Myocyte (in vitro differentiated cells): Measurements from ENCODE around the gene RPSA. TPM values are rescaled to one million over a fixed set of nuclear protein-coding genes. Genes with fewer than 3 reads are reported as not detected.
A peak's percentile ranks its signal among the peaks of the same experiment; 100 is the strongest.
"Not testable (repeated sequence)": the region's sequence is repeated elsewhere in the genome, so short reads cannot be mapped to it uniquely, and the experiment has no call there.

Experiments used
- DNase-seq: peaks from one replicate; pipeline ENCODE4 v3.0.0-alpha.2; 2012; ENCODE audit warnings: low read depth
- total RNA-seq: library from RNA; depleted of rRNA; stranded (reverse); fragments of >200 nt; gene quantifications from 2 replicates; pipeline ENCODE4 v1.2.3, GENCODE V29; 2014

The RPSA gene
- total RNA-seq, 1 donor from 2014 or later: 1,060 TPM

DNA sequence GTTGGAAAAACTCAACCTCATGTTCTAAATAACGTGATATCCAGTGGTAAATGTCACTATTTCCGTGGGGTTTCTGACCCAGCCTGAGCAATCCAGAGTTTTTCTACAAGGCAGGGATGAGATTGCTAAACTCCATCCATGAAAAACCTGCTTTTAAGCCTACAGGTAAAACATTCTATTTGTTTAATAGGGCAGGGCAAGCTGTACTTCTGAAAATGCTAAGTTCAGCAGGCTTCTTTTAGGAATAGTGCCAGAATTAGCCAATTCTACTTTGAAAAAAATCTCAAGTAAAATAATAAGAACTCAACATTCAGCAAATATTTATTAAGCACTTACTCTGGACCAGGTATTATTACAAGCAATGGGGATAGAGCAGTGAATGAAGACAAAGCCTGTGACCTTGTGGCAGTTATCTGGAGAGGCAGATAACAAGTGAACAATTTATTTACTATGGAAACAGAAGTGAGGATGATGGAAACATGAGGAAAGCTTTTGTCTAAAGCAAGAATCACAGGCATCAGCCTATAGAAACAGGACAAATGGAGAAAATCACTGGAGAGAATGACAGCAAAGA is 13.3 kb downstream of the RPSA start:
- DNase-seq: no peak

DNA sequence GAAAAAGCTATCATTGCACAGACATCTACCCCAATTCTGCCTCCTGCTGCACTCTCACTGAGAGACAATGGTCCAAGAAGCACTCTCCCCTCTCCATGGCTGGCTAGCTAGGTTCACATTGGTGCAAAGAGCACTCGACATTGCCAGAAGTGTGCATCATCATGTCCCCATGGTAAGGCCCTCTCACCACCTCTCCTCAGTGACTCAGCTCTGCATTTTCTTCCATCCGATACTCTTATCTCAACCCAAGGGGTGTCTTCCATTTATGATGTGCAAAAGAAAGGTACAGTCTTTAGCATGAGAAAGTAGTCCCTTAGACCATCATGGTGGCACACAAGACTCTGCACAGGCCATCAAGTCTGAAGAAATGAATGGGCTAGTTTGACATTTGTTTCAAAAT is 14.0 kb downstream of the RPSA start:
- no peak for DNase-seq

DNA sequence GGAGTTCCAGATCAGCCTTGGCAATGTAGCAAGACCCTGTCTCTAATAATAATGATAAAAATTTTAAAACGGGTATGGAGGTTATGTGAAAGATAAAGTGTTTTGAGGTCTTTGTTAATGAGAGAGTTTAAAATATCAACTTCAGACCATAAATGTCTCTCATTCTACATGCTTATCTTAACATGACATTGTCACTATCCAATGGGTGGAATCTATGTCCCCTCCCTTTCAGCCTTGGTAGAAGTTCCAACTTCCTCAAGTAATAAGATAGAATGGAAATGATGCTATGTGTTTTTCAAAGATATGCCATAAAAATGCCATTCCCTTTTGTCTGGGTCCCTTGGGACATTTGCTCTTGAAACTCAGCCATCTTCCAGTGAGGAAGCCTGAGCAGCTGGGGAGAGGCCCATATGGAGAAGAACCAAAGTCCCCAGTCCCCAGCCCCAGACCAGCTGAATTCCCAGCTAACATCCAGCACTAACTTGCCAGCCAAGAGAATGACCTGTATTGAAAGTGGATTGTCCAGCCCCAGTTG is 17.0 kb downstream of the RPSA start:
- DNase-seq: no peak

DNA sequence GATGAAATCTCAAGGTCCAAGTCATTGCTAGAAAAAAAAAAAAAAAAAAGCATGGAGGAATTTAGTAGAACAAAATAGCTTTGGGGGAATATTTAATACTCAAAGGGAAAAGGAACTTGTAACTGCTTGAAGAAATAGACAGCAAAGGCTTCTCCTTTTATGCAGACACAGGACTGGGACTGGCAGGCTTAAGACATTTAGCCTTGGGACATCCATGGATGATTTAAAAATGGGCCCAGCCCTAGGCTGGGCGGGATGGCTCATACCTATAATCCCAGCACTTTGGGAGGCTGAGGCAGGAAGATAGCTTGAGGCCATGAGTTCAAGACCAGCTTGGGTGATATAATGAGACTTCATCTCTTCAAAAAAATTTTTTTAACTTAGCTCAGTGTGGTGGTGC is 19.8 kb downstream of the RPSA start:
- DNase-seq: no peak

DNA sequence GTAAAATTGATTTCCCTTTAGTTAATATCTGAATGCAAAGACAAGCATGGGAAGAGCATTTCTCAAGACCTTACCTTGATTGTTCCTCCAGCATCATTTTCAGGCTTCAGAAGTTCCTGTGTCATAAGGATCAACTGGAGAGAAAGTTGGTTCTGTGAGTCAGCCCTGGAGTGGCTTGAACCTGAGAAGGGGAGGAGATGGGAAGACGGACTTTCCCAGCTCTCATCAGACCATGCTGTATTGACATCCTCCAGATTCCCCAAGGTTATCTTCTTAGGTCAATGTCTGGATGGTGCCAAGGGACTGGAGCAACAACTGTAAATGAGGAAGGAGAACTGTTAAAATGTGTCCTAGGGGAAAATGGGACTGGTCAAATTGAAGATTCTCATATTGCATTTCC is 21.0 kb downstream of the RPSA start:
- DNase-seq: no peak

DNA sequence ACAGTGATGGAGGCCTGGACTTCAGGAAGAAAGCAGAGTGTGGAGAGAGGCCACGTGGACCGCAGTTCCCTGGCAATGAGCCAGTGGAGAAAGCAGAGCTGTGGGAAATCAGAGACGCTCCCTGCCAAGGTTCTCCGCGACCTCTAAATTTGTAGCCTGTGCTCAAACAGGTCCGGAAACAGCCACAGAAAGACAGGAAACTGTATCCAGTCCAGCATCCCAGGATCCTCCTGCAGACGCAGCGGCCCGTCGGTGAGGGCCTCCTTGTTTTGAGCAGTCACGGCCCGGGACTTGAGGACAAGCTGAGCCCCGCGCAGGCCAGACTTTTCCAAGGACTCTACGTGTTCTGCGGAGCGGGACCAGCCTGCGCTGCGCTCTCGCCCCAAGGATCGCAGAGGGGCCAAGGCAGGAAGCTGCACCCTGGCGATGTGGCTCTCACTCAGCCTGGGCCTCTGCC is 22.3 kb downstream of the RPSA start:
- DNase-seq: no peak

DNA sequence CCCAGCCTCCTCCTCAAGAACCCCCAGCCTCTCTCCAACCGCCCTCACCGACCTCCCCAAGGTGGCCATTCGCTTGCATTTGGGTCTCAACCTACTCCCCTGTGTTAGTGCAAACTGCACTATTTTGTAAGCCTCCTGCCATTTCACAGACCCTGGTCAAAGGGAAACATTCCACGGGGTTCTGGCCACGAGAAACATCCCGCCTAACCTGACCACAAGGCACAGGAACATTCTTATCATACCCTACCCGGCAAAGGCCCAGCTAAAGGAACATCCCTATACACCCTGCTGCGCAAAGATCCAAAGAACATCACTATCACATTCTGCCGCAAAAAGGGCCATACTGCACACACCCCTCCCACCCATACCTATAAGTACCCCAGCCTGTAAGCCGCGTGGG is 22.9 kb downstream of the RPSA start:
- no peak for DNase-seq

DNA sequence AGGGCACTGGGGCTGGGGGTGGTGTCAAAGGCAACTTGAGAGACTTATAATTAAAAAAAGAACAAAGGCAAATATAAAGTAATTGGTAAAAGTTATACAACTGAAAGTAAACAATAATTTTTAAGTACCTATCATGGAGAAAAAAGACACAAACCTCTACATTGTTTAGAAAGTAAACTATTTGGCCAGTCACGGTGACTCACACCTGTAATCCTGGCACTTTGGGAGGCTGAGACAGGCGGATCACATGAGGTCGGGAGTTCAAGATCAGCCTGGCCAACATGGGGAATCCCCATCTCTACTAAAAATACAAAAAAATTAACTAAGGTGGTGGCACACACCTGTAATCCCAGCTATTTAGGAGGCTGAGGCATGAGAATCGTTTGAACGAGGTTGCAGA is 25.8 kb downstream of the RPSA start:
- DNase-seq: no peak

DNA sequence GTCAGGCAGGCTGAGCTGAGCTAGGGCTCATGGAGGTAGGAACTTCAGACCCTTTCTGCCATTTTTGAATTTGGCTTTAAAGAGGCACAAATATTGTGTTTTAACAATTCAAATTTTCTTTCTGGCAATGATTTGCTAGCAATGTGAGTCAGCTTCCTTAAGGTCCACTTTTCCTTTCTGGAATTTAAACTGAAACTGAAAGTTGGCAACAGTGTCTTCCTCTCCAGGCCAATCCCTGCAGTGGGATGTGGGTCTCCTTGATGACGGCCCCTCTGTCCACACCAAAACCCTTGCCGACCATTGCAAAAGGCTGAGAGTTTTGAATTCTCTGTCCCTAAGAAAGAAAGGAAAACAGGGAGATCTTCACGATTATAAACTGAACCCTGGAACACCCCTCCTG is 27.1 kb downstream of the RPSA start:
- peak; percentile 8 for DNase-seq

DNA sequence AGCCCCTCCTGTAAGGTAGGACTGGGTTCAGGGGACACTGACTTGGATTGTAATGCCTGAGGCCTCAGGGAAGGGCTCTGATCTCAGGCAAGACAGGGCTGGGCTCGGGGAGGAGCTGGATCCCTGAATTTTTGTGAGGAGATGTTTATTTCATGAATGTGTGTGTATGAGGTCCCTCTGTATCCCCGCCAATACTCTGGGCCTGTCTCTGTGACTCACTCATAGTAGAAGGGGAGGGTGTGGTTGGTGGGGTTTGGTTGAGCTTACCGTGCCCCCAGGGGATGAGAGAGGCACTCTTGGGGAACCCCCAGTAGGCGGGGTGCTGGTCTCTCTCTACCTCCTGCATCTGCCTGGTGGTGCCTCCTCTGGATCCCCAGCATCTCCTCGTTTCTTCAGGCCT is 28.1 kb downstream of the RPSA start:
- DNase-seq: peak; percentile 2

DNA sequence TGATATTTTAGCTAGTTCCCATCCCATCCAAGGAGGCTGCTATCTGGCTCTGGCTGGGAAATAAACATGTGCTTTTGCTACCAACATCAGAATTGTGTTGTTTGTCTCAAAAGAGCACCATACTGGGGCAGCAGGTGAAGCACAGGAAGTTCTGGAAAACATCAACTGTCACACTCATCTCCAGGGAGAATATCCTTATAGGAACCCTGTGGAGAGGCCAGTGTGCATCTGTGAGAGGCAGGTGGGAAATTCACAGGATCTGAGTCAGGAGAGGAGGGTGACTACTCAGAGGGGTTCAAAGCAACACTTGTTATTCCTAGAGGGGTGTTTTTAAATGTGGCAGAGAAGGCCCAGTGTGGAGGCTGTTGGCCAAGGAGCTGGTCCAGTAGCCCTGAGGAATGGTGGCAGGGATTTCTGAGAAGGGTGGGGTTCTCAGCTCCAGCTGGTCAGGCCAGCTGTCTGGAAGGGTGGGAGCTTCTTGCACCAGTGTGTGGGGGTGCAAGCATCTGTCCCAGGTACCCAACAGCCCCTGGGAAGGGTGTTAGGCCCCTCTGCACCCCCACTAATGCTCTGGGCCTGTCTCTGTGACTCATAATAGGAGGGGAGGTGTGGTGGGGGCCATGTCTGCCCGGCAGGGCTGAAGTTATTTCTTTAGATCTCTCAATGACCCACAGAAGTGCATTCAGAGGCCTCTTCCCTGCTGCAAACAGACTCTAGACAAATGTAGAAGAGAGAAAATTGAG is 28.7 kb downstream of the RPSA start:
- peak; percentile 49 for DNase-seq

DNA sequence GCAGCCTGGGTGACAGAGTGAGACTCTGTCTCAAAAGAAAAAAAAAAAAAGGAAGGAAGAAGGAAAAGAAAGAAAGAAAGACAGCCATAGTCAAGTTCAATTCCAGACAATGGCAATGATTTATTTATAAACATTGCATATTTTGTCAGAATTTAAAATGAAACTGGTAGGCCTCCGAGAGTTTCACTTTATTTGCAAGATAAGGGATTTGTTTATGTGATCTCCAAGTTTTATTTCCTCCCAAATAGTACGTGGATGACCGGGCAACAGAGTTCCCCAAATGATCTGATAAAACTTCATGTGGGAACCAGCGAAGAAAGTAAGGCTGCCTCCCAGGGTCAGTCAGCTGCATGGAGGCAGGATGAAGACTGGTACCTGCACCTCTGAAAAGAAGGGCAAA is 32.4 kb downstream of the RPSA start:
- no peak for DNase-seq

DNA sequence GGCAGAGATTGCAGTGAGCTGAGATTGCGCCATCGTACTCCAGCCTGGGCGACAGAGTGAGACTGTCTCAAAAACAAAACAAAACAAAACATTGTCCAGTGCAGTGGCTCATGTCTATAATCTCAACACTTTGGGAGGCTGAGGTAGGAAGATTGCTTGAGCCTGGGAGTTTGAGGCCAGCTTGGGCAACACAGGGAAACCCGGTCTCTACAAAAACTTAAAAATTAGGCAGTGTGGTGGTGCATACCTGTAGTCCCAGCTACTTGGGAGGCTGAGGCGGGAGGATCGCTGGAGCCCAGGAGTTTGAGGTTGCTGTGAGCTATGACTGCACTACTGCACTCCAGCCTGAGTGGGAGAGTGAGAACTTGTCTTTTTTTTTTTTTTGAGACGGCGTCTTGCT is 33.8 kb downstream of the RPSA start:
- DNase-seq: no peak

DNA sequence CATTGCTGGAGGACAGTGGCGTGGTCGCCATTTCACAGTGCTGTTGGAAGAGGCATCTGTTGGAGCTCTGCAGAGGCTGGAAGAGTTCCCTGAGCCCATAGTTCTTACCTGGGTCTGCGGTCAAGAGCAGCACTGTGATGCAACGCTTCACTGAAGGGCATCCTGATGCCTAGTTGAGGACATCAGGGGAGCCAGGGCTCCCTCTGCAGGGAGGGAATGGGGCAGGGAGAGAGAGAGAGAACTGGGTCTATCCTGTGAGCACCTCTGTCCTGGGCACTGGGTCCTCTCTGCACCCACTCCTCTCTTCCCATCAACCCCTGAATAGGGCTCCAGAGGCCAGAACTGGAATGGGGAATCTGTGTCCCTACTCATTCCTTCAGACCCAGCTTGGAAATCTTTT is 37.0 kb downstream of the RPSA start:
- no peak for DNase-seq

DNA sequence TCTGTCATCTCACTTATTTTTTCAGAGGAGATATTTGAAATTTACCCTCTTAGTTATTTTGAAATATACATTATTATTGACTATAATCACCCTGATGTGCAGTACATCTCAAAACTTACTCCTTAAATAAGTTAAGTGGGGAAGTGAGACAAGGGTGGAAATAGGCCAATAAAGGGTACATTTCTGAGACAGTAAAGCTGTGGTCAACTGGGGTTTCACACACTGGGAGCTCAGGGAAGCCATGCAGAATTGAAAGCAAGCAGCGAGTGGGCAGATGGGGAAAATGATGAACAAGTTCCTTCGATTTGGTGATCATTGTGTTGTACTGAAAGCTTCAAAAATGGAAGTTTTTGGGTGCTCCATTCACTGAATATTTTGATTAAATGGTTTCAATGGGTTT is 39.4 kb downstream of the RPSA start:
- DNase-seq: no peak

DNA sequence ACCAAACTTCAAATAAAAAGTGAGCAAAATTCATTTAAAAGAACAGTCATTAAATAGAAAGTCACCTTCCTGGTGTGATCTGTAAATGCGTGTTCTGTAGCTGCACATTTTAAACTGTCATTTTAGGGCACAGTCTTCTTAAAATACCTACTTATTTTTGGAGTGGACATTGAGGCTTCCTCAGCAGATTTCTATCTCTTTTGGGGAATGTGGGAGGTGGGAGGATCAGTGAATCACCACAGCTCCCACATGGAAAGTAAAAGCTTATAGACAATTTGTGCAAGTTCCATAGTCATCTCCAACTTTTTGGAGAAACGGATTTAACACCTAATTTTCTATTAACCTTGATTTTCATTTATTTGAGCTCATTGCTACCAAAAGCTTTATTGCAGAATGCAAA is 39.9 kb downstream of the RPSA start:
- no peak for DNase-seq

DNA sequence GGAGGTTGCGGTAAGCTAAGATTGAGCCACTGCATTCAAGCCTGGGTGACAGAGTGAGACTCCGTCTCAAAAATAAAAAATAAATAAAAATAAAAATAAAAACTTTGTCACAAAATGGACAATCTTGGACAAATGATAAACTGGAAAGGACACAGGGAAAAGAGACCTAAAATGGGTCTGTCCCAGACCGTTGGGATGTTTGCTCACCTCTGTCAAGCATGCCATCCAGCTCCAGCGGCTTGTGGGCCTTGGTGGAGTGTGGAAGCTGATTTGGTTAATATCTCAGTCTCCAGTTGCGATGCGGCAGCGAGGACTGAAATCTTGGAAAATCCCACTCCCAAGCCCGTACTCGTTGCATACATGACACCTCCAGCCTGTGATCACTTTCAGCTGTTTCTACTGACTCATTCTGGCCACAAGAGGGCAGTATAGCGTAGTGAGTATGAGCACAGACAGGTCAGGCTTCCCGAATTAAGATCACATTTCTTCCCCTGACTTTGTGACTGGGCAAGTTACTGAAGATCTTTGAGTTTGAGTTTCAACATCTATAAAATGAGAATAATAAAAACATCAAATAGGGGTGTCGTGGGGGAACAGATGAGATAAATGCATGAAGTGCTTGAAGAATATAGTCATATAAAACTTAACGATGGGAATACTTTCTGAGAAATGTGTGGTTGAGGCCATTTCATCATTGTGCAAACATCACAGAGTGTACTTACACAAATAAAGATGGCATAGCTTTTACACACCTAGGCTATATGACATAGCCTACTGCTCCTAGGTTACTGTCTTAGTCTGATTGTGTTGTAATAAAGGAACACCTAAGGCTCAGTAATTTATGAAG is 41.3 kb downstream of the RPSA start:
- peak; percentile 90 for DNase-seq

DNA sequence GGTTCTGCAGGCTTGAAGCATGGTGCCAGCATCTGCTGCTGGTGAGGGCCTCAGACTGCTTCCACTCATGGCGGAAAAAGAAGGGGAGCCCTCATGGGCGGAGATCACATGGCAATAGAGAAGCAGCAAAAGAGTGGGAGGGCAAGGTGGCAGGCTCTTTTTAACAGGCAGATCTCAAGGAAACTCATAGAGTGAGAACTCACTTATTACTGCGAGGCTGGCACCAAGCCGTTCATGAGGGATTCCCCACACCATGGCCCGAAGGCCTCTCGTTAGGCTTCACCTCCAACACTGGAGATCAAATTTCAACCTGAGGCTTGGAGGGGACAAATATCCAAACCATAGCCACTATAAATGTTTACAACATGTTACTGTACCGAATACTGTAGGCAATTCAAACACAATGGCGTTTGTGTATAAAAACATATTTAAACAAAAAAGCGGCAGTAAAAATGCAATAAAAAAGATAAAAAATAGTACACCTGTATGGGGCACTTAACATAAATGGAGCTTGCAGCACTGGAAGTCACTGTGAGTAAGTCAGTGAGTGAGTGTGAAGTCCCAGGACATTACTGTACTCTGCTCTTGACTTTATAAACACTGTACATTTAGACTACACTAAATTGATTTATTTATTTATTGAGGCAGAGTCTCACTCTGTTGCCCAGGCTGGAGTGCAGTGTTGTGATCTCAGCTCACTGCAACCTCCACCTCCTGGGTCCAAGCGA is 42.1 kb downstream of the RPSA start:
- DNase-seq: no peak

DNA sequence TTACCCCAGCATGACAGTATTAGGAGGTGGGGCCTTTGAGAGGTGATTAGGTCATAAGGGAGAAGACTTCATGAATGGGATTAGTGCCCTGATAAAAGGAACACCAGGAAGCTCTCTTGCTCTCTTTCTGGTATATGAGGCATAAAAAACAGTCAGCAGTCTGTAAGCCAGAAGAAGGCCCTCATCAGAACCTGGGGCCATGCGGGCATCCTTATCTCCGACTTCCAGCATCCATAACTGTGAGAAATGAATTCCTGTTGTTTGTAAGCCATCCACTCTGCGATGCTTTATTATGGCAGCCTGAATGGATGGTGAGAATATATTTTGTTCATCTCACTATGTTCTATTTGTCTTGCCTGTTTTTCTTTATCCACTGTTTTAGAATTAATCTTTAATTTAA is 43.3 kb downstream of the RPSA start:
- DNase-seq: no peak

DNA sequence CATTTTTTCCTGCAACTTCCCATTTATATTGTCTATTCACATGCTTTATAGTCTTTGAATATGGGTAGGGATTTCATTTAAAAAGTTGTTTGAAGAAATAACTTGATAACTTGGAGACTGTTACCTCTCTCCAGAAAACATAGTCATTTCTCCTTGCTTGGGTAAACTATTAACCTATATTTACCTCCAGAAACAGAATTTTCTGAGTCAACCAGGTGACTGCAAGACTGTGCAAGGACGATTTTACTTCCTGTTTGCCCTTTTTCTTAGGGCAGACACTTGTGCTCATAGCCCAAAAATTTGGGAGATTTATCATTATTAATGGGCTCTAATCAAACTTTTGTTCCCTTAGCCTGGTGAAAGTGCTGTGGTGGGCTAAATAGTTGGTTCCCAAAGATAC is 46.6 kb downstream of the RPSA start:
- DNase-seq: no peak

DNA sequence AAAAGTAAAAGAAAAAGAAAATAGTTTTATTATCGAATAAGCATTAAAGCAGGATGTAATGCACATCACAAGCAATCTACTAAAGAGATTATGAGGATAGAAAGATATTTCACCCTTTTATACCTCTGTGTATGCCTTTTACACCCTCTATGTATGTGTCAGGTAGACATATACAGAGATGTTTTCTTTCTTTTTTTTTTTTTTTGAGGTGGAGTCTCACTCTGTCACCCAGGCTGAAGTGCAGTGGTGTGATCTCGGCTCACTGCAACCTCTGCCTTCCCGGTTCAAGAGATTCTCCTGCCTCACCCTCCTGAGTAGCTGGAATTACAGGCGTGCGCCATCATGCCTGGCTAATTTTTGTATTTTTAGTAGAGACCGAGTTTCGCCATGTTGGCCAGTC is 47.4 kb downstream of the RPSA start:
- not testable (repeated sequence) for DNase-seq
